Activated CD4-positive, alpha-beta T cell treated with anti-CD3 and anti-CD28 coated beads, Interleukin-2, amount 50 U/mL, for 4 hours (primary cell): ENCODE results near the gene USP7.
"Not testable (repeated sequence)": the region's sequence is repeated elsewhere in the genome, so short reads cannot be mapped to it uniquely, and the experiment has no call there.

Source experiments
- DNase-seq, 2 experiments: peaks; one replicate each; pipeline ENCODE4 v3.0.0-alpha.2; 2020

Gene USP7

GRCh38 chr16:8898660-8899318, 64.9 kb downstream of the USP7 start:
- no peak for DNase-seq

GRCh38 chr16:8894736-8895334, 68.9 kb downstream of the USP7 start:
- DNase-seq = no peak

GRCh38 chr16:8893976-8894690, 69.6 kb downstream of the USP7 start:
- no peak for DNase-seq

GRCh38 chr16:8893426-8893825, 70.3 kb downstream of the USP7 start:
- no peak for DNase-seq

- no peak for DNase-seq
These were observed 71.6 kb downstream of the USP7 start for GRCh38 chr16:8892101-8892575.

- no peak for DNase-seq
These were observed 73.2 kb downstream of the USP7 start for GRCh38 chr16:8890549-8890921.

GRCh38 chr16:8889893-8890548, 73.7 kb downstream of the USP7 start:
- DNase-seq = no peak

- no peak for DNase-seq
These were observed 74.5 kb downstream of the USP7 start for GRCh38 chr16:8888951-8889892.

- DNase-seq = no peak
These were observed 75.7 kb downstream of the USP7 start for GRCh38 chr16:8887952-8888560.

- no peak for DNase-seq
These were observed 76.3 kb downstream of the USP7 start for GRCh38 chr16:8887431-8887765.

GRCh38 chr16:8886593-8887430, 76.9 kb downstream of the USP7 start:
- no peak for DNase-seq

GRCh38 chr16:8885674-8886592, 77.8 kb downstream of the USP7 start:
- no peak for DNase-seq

GRCh38 chr16:8882725-8883377, 80.9 kb downstream of the USP7 start:
- no peak for DNase-seq

- no peak for DNase-seq
These were observed 81.6 kb downstream of the USP7 start, which contains the start of gene LITAFD for GRCh38 chr16:8882041-8882617. Gene LITAFD (plus strand): TSS chr16:8882351. CDS start chr16:8884356, 2,005 bp downstream.

GRCh38 chr16:8880839-8881510, 82.7 kb downstream of the USP7 start:
- no peak for DNase-seq

- no peak for DNase-seq
These were observed 85.2 kb downstream of the USP7 start for GRCh38 chr16:8878523-8878911.

GRCh38 chr16:8877894-8878522, 85.7 kb downstream of the USP7 start:
- no peak for DNase-seq

GRCh38 chr16:8875317-8875716, 88.4 kb downstream of the USP7 start:
- not testable (repeated sequence) for DNase-seq
